IMR-90 (cell line): ENCODE measurements around the gene B4GALNT3. TPM values are rescaled to one million over a fixed set of nuclear protein-coding genes. Genes with fewer than 3 reads are reported as not detected.

ENCODE experiments used
- ATAC-seq: fragments of 200-7000 bp; cut with Tn5 transposase; 2 replicates; pipeline ENCODE4 v1.9.1; 2020; ENCODE audit warnings: low read depth, mild to moderate bottlenecking, moderate library complexity
- BruUV-seq: library from RNA; stranded (reverse); fragments of 400-500 nt; replicated peaks from 2 replicates; lab custom pipeline; 2021; lab: Mats Ljungman, UMichigan
- CTCF ChIA-PET: fragments of 300-600 bp; formaldehyde crosslinking; extraction: SDS; loops from one replicate; lab custom pipeline; 2021; ENCODE audit warnings: antibody characterized with exemption; lab: Yijun Ruan, JAX
- POLR2A ChIA-PET: fragments of 300-600 bp; sonication (Branson Sonifier 250); formaldehyde crosslinking; loops from one replicate; lab custom pipeline; 2022; ENCODE audit warnings: antibody characterized with exemption; ENCODE audit not compliant: unreplicated experiment; lab: Charles Lee
- DNase-seq: peaks from one replicate; pipeline ENCODE4 v3.0.0; 2013
- H2AFZ ChIP-seq: replicated peaks from 2 replicates; pipeline ENCODE3; 2013; ENCODE audit warnings: low read length, mild to moderate bottlenecking; ENCODE audit not compliant: poor library complexity
- H2AK5ac ChIP-seq: 2 replicates; pipeline ENCODE4 v1.6.1; 2013; ENCODE audit warnings: low read depth, low read length, inconsistent platforms
- H2AK9ac ChIP-seq: replicated peaks from 2 replicates; pipeline ENCODE3; 2013; ENCODE audit warnings: mild to moderate bottlenecking, low read depth, low read length, moderate library complexity; ENCODE audit not compliant: poor library complexity
- H2BK120ac ChIP-seq: 2 replicates; pipeline ENCODE4 v1.6.1; 2013; ENCODE audit warnings: low read depth, low read length, inconsistent platforms
- H2BK15ac ChIP-seq: 3 replicates; pipeline ENCODE4 v1.6.1; 2013; ENCODE audit warnings: low read depth, low read length, inconsistent platforms
- H2BK20ac ChIP-seq: 2 replicates; pipeline ENCODE4 v1.6.1; 2013; ENCODE audit warnings: low read depth, mild to moderate bottlenecking, inconsistent platforms, low read length, moderate library complexity
- H2BK5ac ChIP-seq: 2 replicates; pipeline ENCODE4 v1.6.1; 2013; ENCODE audit warnings: mild to moderate bottlenecking, low read depth, low read length, inconsistent platforms; ENCODE audit not compliant: poor library complexity, severe bottlenecking
- H3K14ac ChIP-seq: replicated peaks from 2 replicates; pipeline ENCODE4 v1.6.1; 2013; ENCODE audit warnings: low read depth, low read length, inconsistent platforms
- H3K18ac ChIP-seq: 2 replicates; pipeline ENCODE4 v1.6.1; 2013; ENCODE audit warnings: low read depth, low read length, control low read depth
- H3K23ac ChIP-seq: 2 replicates; pipeline ENCODE4 v1.6.1; 2013; ENCODE audit warnings: low read depth, low read length, inconsistent platforms
- H3K27ac ChIP-seq: 2 replicates; pipeline ENCODE4 v1.5.1; 2013; ENCODE audit warnings: mild to moderate bottlenecking, control low read depth, low read length; ENCODE audit not compliant: insufficient read depth
- H3K27me3 ChIP-seq: 2 replicates; pipeline ENCODE4 v1.6.1; 2013; ENCODE audit warnings: low read length; ENCODE audit not compliant: control insufficient read depth, insufficient read depth
- H3K36me3 ChIP-seq: 2 replicates; pipeline ENCODE4 v1.6.1; 2013; ENCODE audit warnings: low read length, mixed read lengths; ENCODE audit not compliant: control insufficient read depth, insufficient read depth
- H3K4ac ChIP-seq: 2 replicates; pipeline ENCODE4 v1.6.1; 2013; ENCODE audit warnings: low read depth, low read length, inconsistent platforms
- H3K4me1 ChIP-seq: 2 replicates; pipeline ENCODE4 v1.6.1; 2013; ENCODE audit warnings: low read length, mixed read lengths; ENCODE audit not compliant: control insufficient read depth, insufficient read depth
- H3K4me2 ChIP-seq: 2 replicates; pipeline ENCODE4 v1.6.1; 2013; ENCODE audit warnings: low read depth, mild to moderate bottlenecking, control low read depth, low read length, moderate library complexity
- H3K4me3 ChIP-seq: 2 replicates; pipeline ENCODE4 v1.5.1; 2013; ENCODE audit warnings: low read depth, mild to moderate bottlenecking, control low read depth, low read length, moderate library complexity; ENCODE audit not compliant: insufficient read depth
- H3K56ac ChIP-seq: 2 replicates; pipeline ENCODE4 v1.6.1; 2013; ENCODE audit warnings: low read length, inconsistent platforms; ENCODE audit not compliant: insufficient read depth; ENCODE audit errors: extremely low read depth
- H3K79me1 ChIP-seq, 2 experiments: 2 replicates each; pipeline ENCODE4 v1.6.1; 2013; ENCODE audit warnings: low read length in 2 of 2, inconsistent platforms in 1 of 2, low read depth in 1 of 2
- H3K9ac ChIP-seq: 2 replicates; pipeline ENCODE4 v1.6.1; 2013; ENCODE audit warnings: low read depth, low read length, control low read depth
- H3K9me1 ChIP-seq: 2 replicates; pipeline ENCODE4 v1.6.1; 2013; ENCODE audit warnings: low read length, inconsistent platforms; ENCODE audit not compliant: insufficient read depth
- H3K9me3 ChIP-seq: 2 replicates; pipeline ENCODE4 v1.6.1; 2013; ENCODE audit warnings: low read length; ENCODE audit not compliant: control insufficient read depth, insufficient read depth
- H4K20me1 ChIP-seq: 2 replicates; pipeline ENCODE4 v1.6.1; 2013; ENCODE audit warnings: low read length, inconsistent platforms; ENCODE audit not compliant: insufficient read depth
- H4K5ac ChIP-seq: 2 replicates; pipeline ENCODE4 v1.6.1; 2013; ENCODE audit warnings: mild to moderate bottlenecking, low read depth, low read length, control low read depth
- H4K8ac ChIP-seq, 2 experiments: 2 replicates each; pipeline ENCODE4 v1.6.1; 2013; ENCODE audit warnings: low read depth in 2 of 2, low read length in 2 of 2, control low read depth in 1 of 2, inconsistent platforms in 1 of 2
- H4K91ac ChIP-seq: 2 replicates; pipeline ENCODE4 v1.6.1; 2013; ENCODE audit warnings: low read depth, low read length, inconsistent platforms; ENCODE audit not compliant: insufficient read depth
- BHLHE40 ChIP-seq: fragments of 150-350 bp; IDR thresholded peaks from 2 replicates; pipeline ENCODE4 v1.6.1; 2016; ENCODE audit warnings: mild to moderate bottlenecking, low read depth, low read length
- CHD1 ChIP-seq: IDR thresholded peaks from 2 replicates; pipeline ENCODE4 v1.6.1; 2012; ENCODE audit warnings: low read depth, low read length, improper control_type of control experiment
- CTCF ChIP-seq: conservative IDR thresholded peaks from 2 replicates; pipeline ENCODE4 v1.5.1; 2012; ENCODE audit warnings: mild to moderate bottlenecking, low read depth, low read length, improper control_type of control experiment
- FOS ChIP-seq: fragments of 150-350 bp; IDR thresholded peaks from 2 replicates; pipeline ENCODE4 v1.6.1; 2016; ENCODE audit warnings: low read depth, low read length
- MAFK ChIP-seq: IDR thresholded peaks from 2 replicates; pipeline ENCODE4 v1.6.1; 2012; ENCODE audit warnings: low read depth, low read length, improper control_type of control experiment
- MAZ ChIP-seq: IDR thresholded peaks from 2 replicates; pipeline ENCODE4 v1.6.1; 2012; ENCODE audit warnings: low read depth, mild to moderate bottlenecking, low read length, improper control_type of control experiment, moderate library complexity, borderline replicate concordance
- MXI1 ChIP-seq: IDR thresholded peaks from 2 replicates; pipeline ENCODE4 v1.6.1; 2012; ENCODE audit warnings: low read depth, mild to moderate bottlenecking, low read length, moderate library complexity, borderline replicate concordance
- NFE2L2 ChIP-seq: fragments of 150-350 bp; IDR thresholded peaks from 2 replicates; pipeline ENCODE4 v1.6.1; 2016; ENCODE audit warnings: low read depth, mild to moderate bottlenecking, low read length
- POLR2A ChIP-seq: IDR thresholded peaks from 2 replicates; pipeline ENCODE4 v1.6.1; 2012; ENCODE audit warnings: mild to moderate bottlenecking, low read depth, low read length
- RFX5 ChIP-seq: IDR thresholded peaks from 2 replicates; pipeline ENCODE4 v1.8.0; 2012; ENCODE audit warnings: low read depth, mild to moderate bottlenecking, low read length, moderate library complexity
- SMC3 ChIP-seq: fragments of 150-350 bp; IDR thresholded peaks from 2 replicates; pipeline ENCODE4 v1.6.1; 2016; ENCODE audit warnings: low read depth, mild to moderate bottlenecking, antibody characterized with exemption, low read length, moderate library complexity
- USF2 ChIP-seq: fragments of 150-350 bp; IDR thresholded peaks from 2 replicates; pipeline ENCODE4 v1.6.1; 2017; ENCODE audit warnings: mild to moderate bottlenecking, antibody characterized with exemption, low read length, low read depth
- WGBS, 2 experiments: methylation state at CpG; one replicate each; pipeline versions ENCODE4 v1.1.5 to v1.1.7; 2013; ENCODE audit warnings: missing lambda C conversion rate in 2 of 2; ENCODE audit not compliant: insufficient read length in 1 of 2; ENCODE audit errors: extremely low coverage in 2 of 2; 5-methylcytosine and 5-hydroxymethylcytosine counted together
- dilution Hi-C: fragments of 300-500 bp; cut with HindIII; formaldehyde crosslinking; loops from one replicate; pipeline ENCODE4 v1.14.3; 2018; ENCODE audit warnings: low sequenced_read_pairs; ENCODE audit not compliant: unreplicated experiment
- in situ Hi-C: fragments of 300-500 bp; cut with MboI; formaldehyde crosslinking; loops from 3 replicates; pipeline ENCODE4 v1.14.3; 2019; ENCODE audit warnings: low sequenced_read_pairs, inconsistent platforms, mixed read lengths
- intact Hi-C: fragments of 100-400 bp; cut with micrococcal nuclease; formaldehyde crosslinking; loops from 2 replicates; pipeline ENCODE4 v1.10.0; 2022
- polyA plus RNA-seq, 3 experiments: library from polyadenylated mRNA; depleted of rRNA; stranded (reverse); fragments of >200 nt; gene quantifications; 2 replicates each; pipeline ENCODE4 v1.2.3, GENCODE V29; 2012; ENCODE audit warnings: low replicate concordance in 1 of 3
- total RNA-seq: library from RNA; depleted of rRNA; stranded (reverse); fragments of >200 nt; gene quantifications from 2 replicates; pipeline ENCODE4 v1.2.3, GENCODE V29; 2012
- TF ChIP-seq, protein P1 (sequence below): fragments of 150-350 bp; IDR thresholded peaks from 2 replicates; pipeline ENCODE4 v1.6.1; 2016; ENCODE audit warnings: low read depth, mild to moderate bottlenecking, low read length, moderate library complexity, borderline replicate concordance

The B4GALNT3 gene
- total and polyA plus RNA-seq, 2 of the 4 experiments (the other 2 are of a cell fraction): not detected

- dilution Hi-C loops: no loop called here
- WGBS, 2 experiments: 44% methylated on average over 2 of the region's 3 CpGs; no CpG with 5 or more reads in 1 of the 2 experiments
- BruUV-seq: no TSS peak
- Histone ChIP-seq H2BK15ac (no peak overlapping the region), H3K4me3 (no peak overlapping the region), H4K20me1 (no peaks in the 10 kb centered on the region), H4K8ac (no peak overlapping the region), H3K23ac (no peak overlapping the region), H3K4ac (no peak overlapping the region), H2BK120ac (no peak overlapping the region), H2AFZ (no peak overlapping the region), H3K9me3 (0 out of 2 replicates have a peak, but pooled peaks cover 2% of the 10 kb centered on the region), H4K91ac (no peak overlapping the region), H3K9me1 (peaks cover 19% of the 10 kb centered on the region), H2BK20ac (no peak overlapping the region), H3K18ac (no peak overlapping the region), H2AK9ac (peak overlapping the region; percentile 57), H3K27me3 (peaks cover 9% of the 10 kb centered on the region), H2AK5ac (no peak overlapping the region), H3K36me3 (no peaks in the 10 kb centered on the region), H3K56ac (no peak overlapping the region), H3K4me2 (no peak overlapping the region), H3K4me1 (peaks cover 16% of the 10 kb centered on the region), H3K27ac (no peak overlapping the region), H3K9ac (no peak overlapping the region), H2BK5ac (no peak overlapping the region), H4K5ac (no peak overlapping the region), H3K14ac (0 out of 2 replicates have a peak overlapping the region, but pooled peaks have one; percentile 8), H3K79me1 (peaks cover 0 to 17% of the 10 kb centered on the region in 2 experiments; a peak in 2 of 4 replicates)
- TF ChIP-seq CHD1 (no peak), USF2 (no peak), NFE2L2 (no peak), CTCF (no peak), BHLHE40 (no peak), FOS (no peak), POLR2A (no peak), MAFK (no peak), RFX5 (no peak), SMC3 (no peak), MAZ (no peak), MXI1 (no peak)
- TF ChIP-seq, protein P1, sequence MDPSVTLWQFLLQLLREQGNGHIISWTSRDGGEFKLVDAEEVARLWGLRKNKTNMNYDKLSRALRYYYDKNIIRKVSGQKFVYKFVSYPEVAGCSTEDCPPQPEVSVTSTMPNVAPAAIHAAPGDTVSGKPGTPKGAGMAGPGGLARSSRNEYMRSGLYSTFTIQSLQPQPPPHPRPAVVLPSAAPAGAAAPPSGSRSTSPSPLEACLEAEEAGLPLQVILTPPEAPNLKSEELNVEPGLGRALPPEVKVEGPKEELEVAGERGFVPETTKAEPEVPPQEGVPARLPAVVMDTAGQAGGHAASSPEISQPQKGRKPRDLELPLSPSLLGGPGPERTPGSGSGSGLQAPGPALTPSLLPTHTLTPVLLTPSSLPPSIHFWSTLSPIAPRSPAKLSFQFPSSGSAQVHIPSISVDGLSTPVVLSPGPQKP: no peak
- intact Hi-C loops: loop anchor here (5.0 to 10.0 kb wide), 4 partner anchors 280 to 1013 kb away; no protein-coding TSS in a partner anchor
- POLR2A ChIA-PET: no interaction called here
- CTCF ChIA-PET: no interaction called here
- in situ Hi-C loops: loop anchor here (5.0 to 10.0 kb wide), 4 partner anchors 178 to 1010 kb away; partner anchors contain the start of gene WNK1
- DNase-seq (no peak), ATAC-seq (no peak)
Observed at GRCh38 chr12:574475-575128, 114.9 kb downstream of the B4GALNT3 start.
